Psoas muscle (tissue), 8 donors: ENCODE results near the gene PLA2G1B. TPM values are rescaled to one million over a fixed set of nuclear protein-coding genes. Genes with fewer than 3 reads are reported as not detected.

ENCODE experiments used
- ATAC-seq, 4 donors: fragments of 200-7000 bp; cut with Tn5 transposase; one replicate each; pipeline ENCODE4 v1.9.1; 2020; ENCODE audit warnings: moderate library complexity in 3 of 4, mild to moderate bottlenecking in 2 of 4
- DNase-seq, 2 donors: peaks; one replicate each; pipeline ENCODE4 v3.0.0-alpha.2; 2020
- H3K27ac ChIP-seq: fragments of 200-600 bp; one replicate; pipeline ENCODE4 v1.8.0; 2022
- H3K27me3 ChIP-seq, 3 donors: fragments of 200-600 bp in 1 of 3; one replicate each; pipeline versions ENCODE4 v1.6.1 to v1.8.0; 2013 to 2022; ENCODE audit warnings: low read length in 2 of 3, mild to moderate bottlenecking in 2 of 3, moderate library complexity in 1 of 3; ENCODE audit not compliant: insufficient read depth in 3 of 3
- H3K36me3 ChIP-seq, 2 donors: fragments of 200-600 bp in 1 of 2; one replicate each; pipeline versions ENCODE4 v1.6.1 to v1.8.0; 2013 to 2022; ENCODE audit warnings: low read depth in 1 of 2, mild to moderate bottlenecking in 1 of 2, moderate library complexity in 1 of 2; ENCODE audit not compliant: insufficient read depth in 1 of 2
- H3K4me1 ChIP-seq: fragments of 200-600 bp; one replicate; pipeline ENCODE4 v1.8.0; 2022
- H3K4me3 ChIP-seq: fragments of 200-600 bp; one replicate; pipeline ENCODE4 v1.8.0; 2022; ENCODE audit warnings: mild to moderate bottlenecking
- H3K9me3 ChIP-seq: fragments of 200-600 bp; one replicate; pipeline ENCODE4 v1.8.0; 2022
- WGBS, 3 donors: extraction: QIAGEN DNeasy Blood & Tissue Kit; methylation state at CpG; one replicate each; pipeline versions ENCODE4 v1.1.6 to v1.1.7; 2013; 5-methylcytosine and 5-hydroxymethylcytosine counted together
- intact Hi-C, 2 donors: fragments of 100-400 bp; cut with DNase I; formaldehyde crosslinking; loops; one replicate each; pipeline versions ENCODE4 v1.11.0 to v1.14.2; 2022
- polyA plus RNA-seq, 3 donors: library from polyadenylated mRNA; stranded (reverse); fragments of 200-250 nt; gene quantifications; one replicate each; pipeline ENCODE4 v1.2.3, GENCODE V29; 2013
- total RNA-seq, 4 donors: library from RNA; stranded (reverse); fragmentation: NEBNext Ultra II Directional in 2 of 4; extraction: Animal tissue kit (Norgen Biotek cat#: 25700) in 2 of 4; gene quantifications; one replicate each; pipeline versions ENCODE4 v1.2.1 to v1.2.4, GENCODE V29; 2021 to 2023
- TF ChIP-seq, protein P1 (sequence below): fragments of 200-600 bp; IDR thresholded peaks from one replicate; pipeline ENCODE4 v1.8.0; 2022; ENCODE audit warnings: antibody characterized with exemption
- donor health status: healthy with polysubstance abuse.
- donor health status: DM: no; HTN: no; CAD: no; lungs with moderate emphysema.
- donor health status: Bipolar disorder and iron deficiency.
- donor health status: healthy.
- donor health status: DM: yes; HTN: yes; CAD: no.
- donor health status: DM: no; HTN: no; CAD: no.
- donor health status: DM: no; HTN: no; CAD: no.
- donor health status: DM: yes; HTN: yes; CAD: no.

Gene PLA2G1B
- total and polyA plus RNA-seq, 7 donors: 0.39 to 1.0 (median 0.81) TPM; not detected in 4

DNA sequence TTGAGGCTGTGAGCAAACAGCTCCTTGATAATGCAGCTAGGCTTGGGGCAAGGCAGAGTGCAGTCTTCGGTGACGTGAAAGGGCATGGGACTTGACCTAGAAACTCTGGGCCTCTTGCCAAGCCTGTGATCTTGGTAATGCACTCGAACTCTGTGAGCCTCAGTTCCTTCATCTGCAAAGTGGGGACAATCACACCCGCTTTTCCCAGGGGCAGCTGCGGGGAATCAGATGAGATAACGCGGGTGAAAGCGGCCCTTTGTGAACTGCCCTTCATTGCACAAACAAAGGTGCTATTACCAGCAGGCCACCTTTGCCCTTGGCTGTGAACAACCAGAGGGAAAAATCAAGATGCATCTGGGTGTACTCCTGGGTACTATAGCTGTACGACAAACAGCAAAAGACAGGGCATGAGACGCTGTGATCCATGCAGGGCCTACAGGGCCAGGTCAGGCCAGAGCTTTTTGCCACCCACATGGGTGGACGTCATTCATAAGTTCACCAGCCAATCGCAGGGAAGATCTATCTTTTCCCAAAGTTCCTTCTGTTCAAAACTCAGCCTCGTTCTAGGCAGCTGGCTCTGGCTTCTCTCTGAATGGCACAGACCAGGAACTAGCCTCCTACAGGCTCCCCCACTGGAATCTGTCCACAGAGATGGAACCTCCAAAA is 38.2 kb upstream of the PLA2G1B start:
- TF ChIP-seq, protein P1, sequence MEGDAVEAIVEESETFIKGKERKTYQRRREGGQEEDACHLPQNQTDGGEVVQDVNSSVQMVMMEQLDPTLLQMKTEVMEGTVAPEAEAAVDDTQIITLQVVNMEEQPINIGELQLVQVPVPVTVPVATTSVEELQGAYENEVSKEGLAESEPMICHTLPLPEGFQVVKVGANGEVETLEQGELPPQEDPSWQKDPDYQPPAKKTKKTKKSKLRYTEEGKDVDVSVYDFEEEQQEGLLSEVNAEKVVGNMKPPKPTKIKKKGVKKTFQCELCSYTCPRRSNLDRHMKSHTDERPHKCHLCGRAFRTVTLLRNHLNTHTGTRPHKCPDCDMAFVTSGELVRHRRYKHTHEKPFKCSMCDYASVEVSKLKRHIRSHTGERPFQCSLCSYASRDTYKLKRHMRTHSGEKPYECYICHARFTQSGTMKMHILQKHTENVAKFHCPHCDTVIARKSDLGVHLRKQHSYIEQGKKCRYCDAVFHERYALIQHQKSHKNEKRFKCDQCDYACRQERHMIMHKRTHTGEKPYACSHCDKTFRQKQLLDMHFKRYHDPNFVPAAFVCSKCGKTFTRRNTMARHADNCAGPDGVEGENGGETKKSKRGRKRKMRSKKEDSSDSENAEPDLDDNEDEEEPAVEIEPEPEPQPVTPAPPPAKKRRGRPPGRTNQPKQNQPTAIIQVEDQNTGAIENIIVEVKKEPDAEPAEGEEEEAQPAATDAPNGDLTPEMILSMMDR: no peak
- no peak for ATAC-seq

DNA sequence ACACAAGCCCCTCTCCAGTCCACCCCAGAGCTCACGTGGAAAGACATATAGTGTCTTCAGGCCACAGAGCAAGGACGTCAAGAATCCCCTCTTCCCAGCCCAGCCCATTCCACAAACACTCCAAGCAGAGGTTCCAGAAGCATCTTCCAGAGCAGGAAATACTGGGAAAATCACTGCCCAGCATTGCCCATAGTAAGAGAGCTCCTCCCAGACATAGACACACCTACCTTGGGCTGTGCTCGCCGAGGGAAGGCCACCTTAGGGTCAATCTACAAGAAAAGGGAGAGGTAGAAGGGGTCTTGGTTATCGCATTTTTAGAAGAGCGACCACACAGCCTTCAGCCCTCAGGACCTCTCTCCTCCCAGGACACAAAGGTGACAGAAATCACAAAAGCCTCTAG is 36.9 kb upstream of the PLA2G1B start:
- Histone ChIP-seq H3K4me1 (no peaks in the 10 kb centered on the region), H3K9me3 (no peaks in the 10 kb centered on the region), H3K27ac (no peak overlapping the region), H3K27me3 (peaks cover 0 to 56% (median 15%) of the 10 kb centered on the region in 3 donors), H3K4me3 (no peak overlapping the region), H3K36me3 (no peaks in the 10 kb centered on the region)
- TF ChIP-seq, protein P1: no peak
- WGBS, 3 donors: 81 to 85% (median 84%) methylated on average over 6 of the region's 6 CpGs
- ATAC-seq: no peak
- intact Hi-C loops: no loop called here
- DNase-seq: no peak

More for the DNA sequence above, 38.2 kb upstream of the PLA2G1B start:
- H3K9me3 ChIP-seq: no peaks in the 10 kb centered on the region
- H3K27ac ChIP-seq: no peak overlapping the region
- no peaks in the 10 kb centered on the region for H3K36me3 ChIP-seq
- intact Hi-C loops: no loop called here
- H3K4me3 ChIP-seq: no peak overlapping the region
- H3K27me3 ChIP-seq: peaks cover 0 to 62% (median 25%) of the 10 kb centered on the region in 3 donors
- DNase-seq: no peak
- WGBS, 3 donors: 63 to 81% (median 66%) methylated on average over 13 of the region's 13 CpGs
- no peaks in the 10 kb centered on the region for H3K4me1 ChIP-seq

DNA sequence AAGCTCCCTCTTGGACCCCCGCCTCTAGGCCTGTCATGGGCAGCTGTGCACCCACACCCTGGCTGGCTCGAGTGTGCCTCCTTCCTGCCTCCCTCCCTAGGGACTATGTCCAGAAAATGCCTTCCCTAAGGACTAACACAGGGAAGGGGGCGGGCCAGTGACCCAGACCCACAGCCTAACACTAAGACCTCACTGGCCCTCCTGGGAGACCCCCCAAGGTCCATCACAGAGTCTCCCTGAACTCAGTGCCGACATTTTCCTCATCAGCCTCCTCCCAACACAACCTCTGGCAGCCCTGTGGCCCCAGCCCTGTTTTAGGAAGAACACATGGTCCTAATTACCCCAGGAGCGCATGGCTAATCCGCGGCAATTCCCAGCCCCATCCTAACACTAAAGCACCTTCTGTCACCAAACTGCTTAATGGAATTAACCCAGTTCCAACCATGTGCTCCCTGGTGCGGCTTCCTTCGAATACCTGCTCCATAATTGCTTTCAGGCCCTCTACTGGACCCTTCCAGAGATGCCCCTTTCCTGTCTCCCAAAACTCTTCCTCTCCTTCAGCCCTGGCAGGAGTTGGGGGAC is 35.8 kb upstream of the PLA2G1B start:
- Histone ChIP-seq H3K4me3 (no peak overlapping the region), H3K27me3 (peaks cover 0 to 49% (median 14%) of the 10 kb centered on the region in 3 donors), H3K4me1 (no peaks in the 10 kb centered on the region), H3K36me3 (no peaks in the 10 kb centered on the region), H3K27ac (no peak overlapping the region), H3K9me3 (no peaks in the 10 kb centered on the region)
- DNase-seq (no peak), ATAC-seq (no peak)
- intact Hi-C loops: no loop called here
- TF ChIP-seq, protein P1: no peak
- 63 to 75% (median 69%) methylated on average over 8 to 9 of the region's 9 CpGs for WGBS, 3 donors

DNA sequence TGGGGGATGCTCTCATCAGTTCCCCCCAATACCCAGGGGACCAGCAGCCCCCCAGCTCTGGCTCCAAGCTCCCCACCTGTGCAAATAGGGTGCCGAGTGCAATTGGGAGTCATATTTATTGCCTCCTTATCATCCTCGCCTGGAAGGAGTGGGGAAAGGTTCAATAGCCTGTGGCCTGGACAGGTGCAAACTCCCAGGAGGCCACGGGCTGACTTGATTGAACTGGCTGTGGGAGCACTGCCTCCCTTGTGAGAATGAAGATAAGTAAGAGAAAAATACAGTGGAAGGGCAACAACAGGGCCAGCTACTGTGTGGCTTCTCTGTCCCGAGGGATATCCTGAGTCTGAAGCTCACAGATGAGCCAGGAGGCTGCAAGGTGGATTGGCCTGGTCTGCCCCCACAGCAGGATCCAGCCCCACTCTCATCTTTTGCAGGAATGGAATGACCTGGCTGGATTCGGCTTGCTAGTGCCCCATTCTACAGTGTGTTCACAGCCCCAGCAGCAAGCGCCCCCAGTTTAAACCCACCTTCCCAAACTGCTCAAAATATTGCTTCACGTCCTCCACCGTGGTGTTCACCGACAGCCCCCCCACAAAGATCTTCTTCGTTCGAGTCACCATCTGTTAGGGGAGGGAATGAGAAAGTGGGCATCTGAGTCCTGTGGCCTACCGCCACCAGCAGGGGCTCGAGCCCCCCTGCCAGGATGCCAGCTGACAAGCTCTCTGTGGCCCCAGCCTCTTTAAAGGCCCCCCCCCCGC is 35.1 kb upstream of the PLA2G1B start:
- Histone ChIP-seq H3K4me3 (no peak overlapping the region), H3K4me1 (no peaks in the 10 kb centered on the region), H3K27me3 (peaks cover 0 to 42% (median 10%) of the 10 kb centered on the region in 3 donors), H3K36me3 (no peaks in the 10 kb centered on the region), H3K27ac (no peak overlapping the region), H3K9me3 (no peaks in the 10 kb centered on the region)
- intact Hi-C loops: no loop called here
- 70 to 79% (median 73%) methylated on average over 13 to 14 of the region's 14 CpGs for WGBS, 3 donors
- DNase-seq (no peak), ATAC-seq (no peak)
- TF ChIP-seq, protein P1: no peak
